HL-60/S4 treated with retinoic acid at 250 ng/mL for 4 days and 3 days (cell line): ENCODE measurements around the gene NPIPB8.
"Not testable (repeated sequence)": the region's sequence is repeated elsewhere in the genome, so short reads cannot be mapped to it uniquely, and the experiment has no call there.

Experiments used
- in situ Hi-C: fragments of 300-500 bp; cut with MboI; formaldehyde crosslinking; loops from 2 replicates; pipeline ENCODE4 v1.7.0; 2022; ENCODE audit warnings: low sequenced_read_pairs

NPIPB8 gene

GRCh38 chr16:28622532-28623171, 15.2 kb upstream of the NPIPB8 start:
- in situ Hi-C loops, result loop anchor here (25.0 kb wide), 1 partner anchor 135 kb away; the partner anchor contains the start of genes APOBR and CLN3

GRCh38 chr16:28623172-28623711, 14.6 kb upstream of the NPIPB8 start:
- in situ Hi-C loops, result loop anchor here (25.0 kb wide), 1 partner anchor 136 kb away; the partner anchor contains the start of genes APOBR and CLN3

GRCh38 chr16:28630905-28631304, 7.0 kb upstream of the NPIPB8 start:
- in situ Hi-C loops, result not testable (repeated sequence)

- in situ Hi-C loops, result not testable (repeated sequence)
These were observed 1.6 kb upstream of the NPIPB8 start for GRCh38 chr16:28636093-28636823.

GRCh38 chr16:28638359-28638758, 494 bp downstream of the NPIPB8 start:
- in situ Hi-C loops, result not testable (repeated sequence)

- in situ Hi-C loops, result not testable (repeated sequence)
These were observed 2.1 kb downstream of the NPIPB8 start for GRCh38 chr16:28639959-28640358.

- in situ Hi-C loops, result not testable (repeated sequence)
These were observed 28.4 kb downstream of the NPIPB8 start for GRCh38 chr16:28666264-28666663.

- in situ Hi-C loops, result not testable (repeated sequence)
These were observed 29.6 kb downstream of the NPIPB8 start for GRCh38 chr16:28667480-28667879.

- in situ Hi-C loops, result not testable (repeated sequence)
These were observed 30.3 kb downstream of the NPIPB8 start for GRCh38 chr16:28668199-28668598.

- in situ Hi-C loops, result not testable (repeated sequence)
These were observed 50.6 kb downstream of the NPIPB8 start for GRCh38 chr16:28688327-28688952.

- in situ Hi-C loops, result not testable (repeated sequence)
These were observed 51.6 kb downstream of the NPIPB8 start for GRCh38 chr16:28689425-28689824.

GRCh38 chr16:28691722-28692121, 53.9 kb downstream of the NPIPB8 start:
- in situ Hi-C loops, result not testable (repeated sequence)

- in situ Hi-C loops, result not testable (repeated sequence)
These were observed 55.5 kb downstream of the NPIPB8 start for GRCh38 chr16:28693257-28693950.

GRCh38 chr16:28699792-28700191, 61.9 kb downstream of the NPIPB8 start:
- in situ Hi-C loops, result not testable (repeated sequence)

GRCh38 chr16:28700349-28700748, 62.5 kb downstream of the NPIPB8 start:
- in situ Hi-C loops, result not testable (repeated sequence)

- in situ Hi-C loops, result not testable (repeated sequence)
These were observed 63.5 kb downstream of the NPIPB8 start for GRCh38 chr16:28701384-28701783.

- in situ Hi-C loops, result not testable (repeated sequence)
These were observed 66.4 kb downstream of the NPIPB8 start for GRCh38 chr16:28704246-28704645.
